Muscle of arm (tissue), 12 donors: ENCODE data around the gene ASPN. TPM values are rescaled to one million over a fixed set of nuclear protein-coding genes. Genes with fewer than 3 reads are reported as not detected.

ENCODE experiments used
- DNase-seq: peaks from one replicate; pipeline ENCODE4 v3.0.0-alpha.2; 2013
- polyA plus RNA-seq, 12 donors: library from polyadenylated mRNA; unstranded; fragments of 120-200 nt; gene quantifications; one replicate each; pipeline ENCODE4 v1.2.1, GENCODE V29; 2013; ENCODE audit not compliant: insufficient read length in 12 of 12

ASPN gene
- polyA plus RNA-seq, 12 donors, result 185 to 715 (median 339) TPM; not detected in 1

GRCh38 chr9:92507496-92507895 is 25.2 kb upstream of the ASPN start:
- DNase-seq, result no peak

- DNase-seq, result no peak
Measured at GRCh38 chr9:92507005-92507404, 24.7 kb upstream of the ASPN start.

- peak; percentile 89 for DNase-seq
Measured at GRCh38 chr9:92506184-92506857, 24.0 kb upstream of the ASPN start.

- no peak for DNase-seq
Measured at GRCh38 chr9:92504881-92505280, 22.6 kb upstream of the ASPN start.

GRCh38 chr9:92503156-92503555 is 20.9 kb upstream of the ASPN start:
- DNase-seq, result no peak

GRCh38 chr9:92501671-92502393 is 19.5 kb upstream of the ASPN start:
- DNase-seq, result peak; percentile 73

GRCh38 chr9:92500725-92501124 is 18.4 kb upstream of the ASPN start:
- DNase-seq, result no peak

GRCh38 chr9:92499701-92500100 is 17.4 kb upstream of the ASPN start:
- DNase-seq, result no peak

- DNase-seq, result no peak
Measured at GRCh38 chr9:92496396-92497176, 14.3 kb upstream of the ASPN start.

- DNase-seq, result no peak
Measured at GRCh38 chr9:92494856-92495255, 12.6 kb upstream of the ASPN start.

- no peak for DNase-seq
Measured at GRCh38 chr9:92493749-92494387, 11.6 kb upstream of the ASPN start.

- no peak for DNase-seq
Measured at GRCh38 chr9:92492781-92493401, 10.6 kb upstream of the ASPN start.

GRCh38 chr9:92488681-92489550 is 6.6 kb upstream of the ASPN start:
- no peak for DNase-seq

GRCh38 chr9:92486371-92486770 is 4.1 kb upstream of the ASPN start:
- no peak for DNase-seq

- no peak for DNase-seq
Measured at GRCh38 chr9:92484563-92484962, 2.3 kb upstream of the ASPN start.

GRCh38 chr9:92483627-92484545 is 1.6 kb upstream of the ASPN start:
- no peak for DNase-seq

GRCh38 chr9:92482805-92483204 is 499 bp upstream of the ASPN start:
- no peak for DNase-seq

- DNase-seq, result peak; percentile 47
Measured at GRCh38 chr9:92480986-92481633, 1.2 kb downstream of the ASPN start.

- peak; percentile 63 for DNase-seq
Measured at GRCh38 chr9:92480291-92480771, 2.0 kb downstream of the ASPN start.
